Measurements from ENCODE around the gene PCDHA10. TPM values are rescaled to one million over a fixed set of nuclear protein-coding genes. Genes with fewer than 3 reads are reported as not detected.

PCDHA10 gene
- total RNA-seq, 1 experiment from 2014 or later = 10.7 TPM

DNA sequence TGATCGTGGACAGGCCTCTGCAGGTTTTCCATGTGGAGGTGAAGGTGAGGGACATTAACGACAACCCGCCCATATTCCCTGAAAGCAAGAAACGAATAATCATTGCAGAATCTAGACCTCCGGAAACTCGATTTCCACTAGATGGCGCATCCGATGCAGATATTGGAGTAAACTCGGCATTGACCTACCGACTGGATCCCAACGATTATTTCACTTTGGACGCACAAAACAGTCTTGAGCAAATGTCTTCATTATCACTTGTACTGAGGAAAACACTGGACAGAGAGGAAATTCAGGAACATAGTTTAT is 26.8 kb downstream of the PCDHA10 start:
- peaks cover 4 to 8% (median 4%) of the 10 kb centered on the region in 3 experiments for H3K36me3 Mint-ChIP-seq (ENCODE audit: insufficient read depth in 1 of 3, low read depth in 3 of 3)
- peak overlapping the region in 1 of 2 experiments; percentile 33; a peak in 2 of 5 replicates for H3K4me3 Mint-ChIP-seq

More for the DNA sequence above, 26.8 kb downstream of the PCDHA10 start:
- Histone ChIP-seq H3K4me2 (ENCODE audit: insufficient read depth, insufficient read length, low read length) (no peak overlapping the region), H3K23me2 (ENCODE audit: insufficient read length, low read depth, low read length, poor library complexity, severe bottlenecking) (peaks cover 2% of the 10 kb centered on the region), H3T11ph (ENCODE audit: low read length) (no peak overlapping the region), H2BK20ac (ENCODE audit: low read depth, low read length, poor library complexity, severe bottlenecking) (no peak overlapping the region), H3K79me2 (ENCODE audit: insufficient read depth, low read length) (peaks cover 2% of the 10 kb centered on the region; the same call in 1 of the 2 replicates), H3K56ac (ENCODE audit: insufficient read length, low read depth, low read length) (no peak overlapping the region), H3K4ac (ENCODE audit: low read depth, low read length) (no peak overlapping the region), H2BK120ac (ENCODE audit: low read depth, low read length, poor library complexity, severe bottlenecking) (no peak overlapping the region), H3K14ac (ENCODE audit: insufficient read depth, low read length) (no peak overlapping the region), H2BK15ac (ENCODE audit: low read depth, low read length) (no peak overlapping the region), H2AFZ (ENCODE audit: low read length) (no peak overlapping the region), H2BK12ac (ENCODE audit: insufficient read length, low read depth, low read length) (no peak overlapping the region), H3K9ac (ENCODE audit: extremely low read depth, insufficient read length, low read length) (no peak overlapping the region), H3K27me3 (ENCODE audit: insufficient read depth, low read length) (no peaks in the 10 kb centered on the region), H4K5ac (ENCODE audit: insufficient read length, low read depth, low read length) (no peak overlapping the region), H3K18ac (ENCODE audit: insufficient read length, low read depth, low read length) (no peak overlapping the region), H4K8ac (replicated peaks; ENCODE audit: insufficient read length, low read depth, low read length) (no peak overlapping the region), H2BK5ac (ENCODE audit: insufficient read length, low read length) (no peak overlapping the region), H3K23ac (ENCODE audit: insufficient read length, low read depth, low read length) (no peak overlapping the region), H4K91ac (ENCODE audit: insufficient read length, low read depth, low read length) (no peak overlapping the region), H3K9me3 (ENCODE audit: control insufficient read depth, low read depth, low read length) (no peaks in the 10 kb centered on the region), H4K20me1 (ENCODE audit: control insufficient read depth, insufficient read depth, insufficient read length) (no peaks in the 10 kb centered on the region), H3K4me1 (ENCODE audit: insufficient read depth, low read length) (no peaks in the 10 kb centered on the region), H3K79me1 (ENCODE audit: insufficient read depth, low read depth, low read length, poor library complexity, severe bottlenecking) (no peaks in the 10 kb centered on the region), H2AK5ac (ENCODE audit: insufficient read length, low read length) (no peak overlapping the region), H3K27ac (ENCODE audit: insufficient read length, low read depth, low read length) (no peak overlapping the region)
- no CpG with 5 or more reads among the region's 12 CpGs for WGBS (ENCODE audit: extremely low coverage, insufficient read length, low lambda C conversion rate)
- no peaks in the 10 kb centered on the region for H3K9me3 Mint-ChIP-seq
- no peaks in the 10 kb centered on the region for H3K27me3 Mint-ChIP-seq (ENCODE audit: low read depth)
- H3K4me1 Mint-ChIP-seq = no peaks in the 10 kb centered on the region; a peak in 1 of 4 replicates
- DNase-seq = peak; percentile 59
- TF ChIP-seq, protein P1, sequence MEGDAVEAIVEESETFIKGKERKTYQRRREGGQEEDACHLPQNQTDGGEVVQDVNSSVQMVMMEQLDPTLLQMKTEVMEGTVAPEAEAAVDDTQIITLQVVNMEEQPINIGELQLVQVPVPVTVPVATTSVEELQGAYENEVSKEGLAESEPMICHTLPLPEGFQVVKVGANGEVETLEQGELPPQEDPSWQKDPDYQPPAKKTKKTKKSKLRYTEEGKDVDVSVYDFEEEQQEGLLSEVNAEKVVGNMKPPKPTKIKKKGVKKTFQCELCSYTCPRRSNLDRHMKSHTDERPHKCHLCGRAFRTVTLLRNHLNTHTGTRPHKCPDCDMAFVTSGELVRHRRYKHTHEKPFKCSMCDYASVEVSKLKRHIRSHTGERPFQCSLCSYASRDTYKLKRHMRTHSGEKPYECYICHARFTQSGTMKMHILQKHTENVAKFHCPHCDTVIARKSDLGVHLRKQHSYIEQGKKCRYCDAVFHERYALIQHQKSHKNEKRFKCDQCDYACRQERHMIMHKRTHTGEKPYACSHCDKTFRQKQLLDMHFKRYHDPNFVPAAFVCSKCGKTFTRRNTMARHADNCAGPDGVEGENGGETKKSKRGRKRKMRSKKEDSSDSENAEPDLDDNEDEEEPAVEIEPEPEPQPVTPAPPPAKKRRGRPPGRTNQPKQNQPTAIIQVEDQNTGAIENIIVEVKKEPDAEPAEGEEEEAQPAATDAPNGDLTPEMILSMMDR (conservative IDR thresholded peaks at IDR 0.05) = peak; percentile 75
- no peak overlapping the region for H3K27ac Mint-ChIP-seq
